ENCODE data around the gene HES3.

HES3 gene

GRCh38 chr1:6262555-6263420, 18.8 kb downstream of the HES3 start:
- DNase-seq (ENCODE audit: low read depth), result no peak

DNA sequence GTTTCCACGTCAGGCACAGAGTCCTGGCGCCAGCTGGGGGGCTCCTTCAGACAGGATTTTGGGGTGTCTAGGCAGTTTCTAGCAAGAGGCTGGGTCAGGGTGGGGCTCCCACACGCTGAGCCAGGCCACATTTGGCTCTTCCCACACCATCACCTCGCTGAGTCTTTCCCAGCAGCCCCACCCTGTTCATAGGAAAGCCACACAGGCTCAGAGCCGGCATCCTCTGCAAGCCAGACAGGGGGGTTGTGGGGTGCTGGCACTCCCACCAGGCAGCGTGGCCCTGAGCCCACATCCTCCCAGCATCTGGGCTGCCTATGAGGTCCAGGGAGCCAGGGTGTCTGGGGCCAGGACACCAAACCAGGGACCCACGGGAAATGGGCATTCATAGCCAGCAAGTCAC, 19.7 kb downstream of the HES3 start:
- no peak for DNase-seq (ENCODE audit: low read depth)

GRCh38 chr1:6265151-6265550, 21.2 kb downstream of the HES3 start:
- DNase-seq (ENCODE audit: low read depth), result no peak

GRCh38 chr1:6266641-6267040, 22.7 kb downstream of the HES3 start:
- DNase-seq (ENCODE audit: low read depth), result no peak

- DNase-seq (ENCODE audit: low read depth), result no peak
Measured at GRCh38 chr1:6267686-6268322, 23.8 kb downstream of the HES3 start.

GRCh38 chr1:6268415-6268814, 24.4 kb downstream of the HES3 start:
- DNase-seq (ENCODE audit: low read depth), result no peak

DNA sequence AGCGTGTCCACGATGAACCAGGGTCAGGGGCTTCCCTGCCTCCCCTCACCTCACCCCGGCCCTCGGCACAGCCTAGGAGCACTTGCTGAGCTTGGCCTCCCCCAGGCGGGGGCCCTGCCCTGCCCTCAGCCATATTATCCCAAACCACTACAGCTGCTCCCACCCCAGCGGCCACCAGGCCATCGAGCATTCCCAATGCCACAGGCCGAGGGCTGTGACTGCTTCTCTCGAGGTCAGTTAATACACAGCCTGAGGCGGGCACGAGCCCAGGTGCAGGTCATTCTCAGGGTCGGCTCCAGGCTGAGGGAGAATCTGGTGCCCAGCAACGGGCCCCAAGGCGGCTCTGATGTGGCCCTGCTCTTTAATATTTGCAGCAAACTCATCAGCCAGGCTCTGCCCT, 25.3 kb downstream of the HES3 start:
- no peak for DNase-seq (ENCODE audit: low read depth)

DNA sequence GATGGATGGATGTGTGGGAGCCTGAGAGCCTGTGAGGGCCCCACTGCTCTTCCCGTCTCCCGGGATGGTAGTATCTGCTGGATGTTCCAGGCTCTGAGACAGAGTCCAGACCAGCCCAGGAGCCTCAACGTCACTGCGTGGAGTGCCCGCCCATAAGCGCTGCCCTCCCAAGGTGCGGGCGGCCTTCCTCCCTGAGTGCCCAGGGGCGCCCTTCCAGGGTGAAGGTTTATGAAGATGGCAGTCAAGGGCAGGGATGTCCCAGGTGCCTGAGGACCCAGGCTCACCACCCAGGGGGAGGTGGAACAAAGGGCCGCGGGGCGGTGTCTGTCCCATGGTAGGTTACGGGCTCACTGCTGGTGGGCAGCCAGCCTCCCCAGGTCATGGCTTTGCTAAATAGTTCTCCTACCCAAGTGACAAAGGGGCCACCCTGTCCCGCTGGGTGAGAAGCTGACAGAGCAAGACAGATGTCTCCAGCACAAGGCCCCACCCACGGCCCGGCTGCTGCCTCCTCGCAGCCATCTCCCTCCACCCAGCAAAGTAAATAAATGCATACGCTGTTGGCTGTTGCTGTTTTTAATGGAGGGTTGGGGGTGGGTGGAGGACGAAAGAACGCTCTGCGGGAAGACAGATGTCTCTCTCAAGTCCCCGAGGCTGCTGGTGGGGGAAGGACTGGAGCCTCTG, 25.9 kb downstream of the HES3 start:
- no peak for DNase-seq (ENCODE audit: low read depth)

GRCh38 chr1:6270401-6270800, 26.4 kb downstream of the HES3 start:
- DNase-seq (ENCODE audit: low read depth), result no peak

GRCh38 chr1:6271006-6271405, 27.0 kb downstream of the HES3 start:
- DNase-seq (ENCODE audit: low read depth), result no peak

- no peak for DNase-seq (ENCODE audit: low read depth)
Measured at GRCh38 chr1:6271554-6271953, 27.6 kb downstream of the HES3 start.

GRCh38 chr1:6272452-6272851, 28.5 kb downstream of the HES3 start:
- no peak for DNase-seq (ENCODE audit: low read depth)

- no peak for DNase-seq (ENCODE audit: low read depth)
Measured at GRCh38 chr1:6272868-6273267, 28.9 kb downstream of the HES3 start.

GRCh38 chr1:6273380-6273891, 29.5 kb downstream of the HES3 start:
- no peak for DNase-seq (ENCODE audit: low read depth)

DNA sequence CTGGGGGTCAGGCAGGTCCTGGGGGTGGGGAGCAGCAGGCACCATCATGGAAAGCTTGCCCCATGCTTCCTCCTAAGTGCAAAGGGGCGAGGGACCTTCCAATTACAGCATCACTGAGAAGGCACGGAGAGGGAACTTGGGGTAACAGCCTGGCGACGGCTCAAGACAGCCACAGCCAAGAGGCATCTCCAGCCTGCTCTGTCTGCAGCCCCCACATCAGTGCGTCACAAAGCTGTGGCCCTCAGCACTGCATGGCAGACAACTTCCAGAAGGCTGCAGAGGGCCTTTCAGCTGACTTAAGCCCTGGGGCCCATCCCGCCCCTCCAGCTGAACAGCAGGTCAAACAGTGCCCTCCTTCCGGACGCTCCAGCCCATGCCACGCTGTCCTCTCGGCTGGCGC, 30.1 kb downstream of the HES3 start:
- no peak for DNase-seq (ENCODE audit: low read depth)

DNA sequence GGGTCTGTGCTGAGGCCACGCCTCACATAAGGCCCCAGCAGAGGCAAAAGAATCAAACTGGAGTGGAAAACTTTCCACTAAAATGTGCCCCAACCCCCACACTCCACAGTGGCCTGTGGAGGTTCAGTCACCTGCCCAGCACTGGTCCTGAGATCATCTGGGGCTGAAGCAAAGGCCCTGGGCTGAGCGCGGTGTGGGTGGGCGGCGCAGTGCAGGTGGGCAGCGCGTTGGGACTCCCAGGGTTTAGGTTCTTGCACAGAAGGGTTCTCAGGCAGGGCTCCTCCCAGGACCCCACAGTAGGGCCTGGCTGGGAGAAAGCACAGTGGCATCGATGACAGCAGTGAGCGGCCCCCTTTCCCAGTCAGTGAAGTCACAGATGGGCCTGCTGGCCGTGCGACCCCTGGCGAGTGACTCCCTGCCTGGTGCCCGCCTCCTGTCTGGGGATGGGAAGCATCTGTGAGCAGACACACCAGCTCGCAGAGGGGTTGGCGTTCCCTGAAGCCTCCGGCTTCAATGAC, 30.7 kb downstream of the HES3 start:
- no peak for DNase-seq (ENCODE audit: low read depth)

GRCh38 chr1:6275826-6276782, 32.1 kb downstream of the HES3 start:
- no peak for DNase-seq (ENCODE audit: low read depth)

DNA sequence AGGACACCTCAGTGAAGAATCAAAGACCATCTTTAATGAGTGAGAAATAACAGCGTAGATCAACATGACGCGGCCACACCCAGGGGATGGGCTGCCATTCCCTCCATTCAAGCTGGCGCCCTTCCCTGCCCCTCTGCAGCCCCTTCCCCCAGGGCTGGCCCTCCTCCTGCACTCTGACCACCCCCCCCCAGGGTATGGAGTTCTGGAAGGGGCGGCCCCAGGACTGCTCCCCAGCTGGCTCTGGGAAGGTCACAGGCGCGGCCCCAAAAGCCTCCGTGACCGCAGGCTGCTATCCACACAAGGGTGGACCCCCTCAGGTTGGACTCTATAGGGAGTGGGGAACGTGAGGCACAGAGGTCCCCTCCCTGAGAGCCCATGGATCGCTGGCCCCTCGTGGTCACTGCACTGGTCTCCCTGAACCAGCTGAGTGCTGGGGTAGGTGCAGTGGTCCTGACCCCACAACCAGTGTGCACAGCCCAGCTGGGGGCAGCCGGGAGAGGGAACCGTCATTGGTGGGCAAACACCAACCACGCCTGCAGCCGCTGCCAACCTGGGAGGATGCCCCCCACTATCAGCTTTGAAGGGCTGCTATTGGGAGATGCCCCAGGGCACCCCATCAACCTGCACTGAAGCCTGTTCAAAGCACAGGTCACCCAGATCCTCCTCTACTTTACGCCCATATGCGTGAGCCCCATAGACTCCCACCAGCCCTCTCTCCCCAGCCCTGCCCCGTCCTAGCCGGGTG, 33.0 kb downstream of the HES3 start:
- no peak for DNase-seq (ENCODE audit: low read depth)

DNA sequence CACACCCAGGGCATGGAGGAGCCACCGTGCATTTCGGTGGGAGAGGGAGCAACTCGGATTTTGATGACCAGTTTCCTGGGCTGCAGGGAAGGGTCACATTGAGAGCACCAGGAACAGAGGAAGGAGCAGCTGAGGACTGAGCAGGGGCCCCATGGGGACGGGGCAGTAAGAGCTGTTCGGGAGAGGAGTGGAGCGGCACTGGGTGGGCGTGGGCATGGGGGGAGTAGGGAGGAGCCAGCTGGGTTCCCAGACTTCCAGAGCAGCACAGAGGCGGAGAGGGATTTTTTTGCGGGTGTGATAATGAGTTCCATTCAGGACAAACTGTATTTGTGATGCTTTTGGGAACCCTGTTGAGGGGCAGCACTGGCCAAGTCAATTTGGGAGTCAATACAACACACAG, 34.3 kb downstream of the HES3 start:
- no peak for DNase-seq (ENCODE audit: low read depth)

DNA sequence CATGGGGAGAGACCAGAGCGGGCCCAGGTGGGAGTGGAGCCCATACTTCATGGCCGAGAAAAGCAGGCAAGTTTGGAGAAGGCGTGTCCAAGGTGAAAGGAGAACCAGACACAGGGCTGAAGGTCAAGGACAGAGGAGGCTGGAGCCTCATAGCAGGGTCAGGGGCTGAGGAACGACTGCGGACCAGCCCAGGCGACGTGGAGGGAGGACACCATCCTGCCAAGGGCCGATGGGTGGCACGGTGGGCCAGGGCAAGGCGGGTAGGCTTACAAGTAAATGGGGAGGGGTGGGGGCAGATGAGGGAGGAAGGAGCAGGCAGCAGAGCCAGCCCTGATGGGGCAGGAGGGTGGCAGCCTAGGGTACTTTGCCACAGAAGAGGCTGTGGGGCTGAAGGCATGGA, 35.1 kb downstream of the HES3 start:
- DNase-seq (ENCODE audit: low read depth), result no peak

All from activated T-cell treated with anti-CD3 and anti-CD28 coated beads for 24 hours (primary cell).